ENCODE results near the gene FRMD4A.

The FRMD4A gene

DNA sequence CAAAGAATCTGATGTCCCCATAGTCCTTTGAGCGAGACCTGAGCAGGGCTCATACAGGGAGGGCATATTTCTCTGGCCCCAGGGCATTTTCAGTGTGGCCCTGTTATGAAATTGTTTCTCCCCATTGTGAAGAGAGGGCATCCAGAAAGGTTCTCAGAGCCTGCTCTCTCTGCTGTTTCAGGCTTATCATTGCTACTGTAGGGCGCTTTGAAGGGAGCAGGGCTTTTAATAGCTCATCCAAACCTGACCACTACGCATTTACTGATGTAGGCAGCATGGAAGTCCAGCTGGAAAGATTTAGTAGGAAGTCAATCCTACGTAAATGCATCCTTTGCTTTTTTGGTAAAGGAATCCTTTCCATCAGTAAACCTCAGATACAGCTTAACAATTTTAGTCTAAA lies 675.9 kb downstream of the FRMD4A start:
- TF ChIP-seq, protein P1, sequence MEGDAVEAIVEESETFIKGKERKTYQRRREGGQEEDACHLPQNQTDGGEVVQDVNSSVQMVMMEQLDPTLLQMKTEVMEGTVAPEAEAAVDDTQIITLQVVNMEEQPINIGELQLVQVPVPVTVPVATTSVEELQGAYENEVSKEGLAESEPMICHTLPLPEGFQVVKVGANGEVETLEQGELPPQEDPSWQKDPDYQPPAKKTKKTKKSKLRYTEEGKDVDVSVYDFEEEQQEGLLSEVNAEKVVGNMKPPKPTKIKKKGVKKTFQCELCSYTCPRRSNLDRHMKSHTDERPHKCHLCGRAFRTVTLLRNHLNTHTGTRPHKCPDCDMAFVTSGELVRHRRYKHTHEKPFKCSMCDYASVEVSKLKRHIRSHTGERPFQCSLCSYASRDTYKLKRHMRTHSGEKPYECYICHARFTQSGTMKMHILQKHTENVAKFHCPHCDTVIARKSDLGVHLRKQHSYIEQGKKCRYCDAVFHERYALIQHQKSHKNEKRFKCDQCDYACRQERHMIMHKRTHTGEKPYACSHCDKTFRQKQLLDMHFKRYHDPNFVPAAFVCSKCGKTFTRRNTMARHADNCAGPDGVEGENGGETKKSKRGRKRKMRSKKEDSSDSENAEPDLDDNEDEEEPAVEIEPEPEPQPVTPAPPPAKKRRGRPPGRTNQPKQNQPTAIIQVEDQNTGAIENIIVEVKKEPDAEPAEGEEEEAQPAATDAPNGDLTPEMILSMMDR (IDR thresholded peaks at IDR 0.05; ENCODE audit: low read depth, low read length), result no peak
- DNase-seq, result no peak
- Histone ChIP-seq H3K36me3 (no peaks in the 10 kb centered on the region), H3K9me3 (no peaks in the 10 kb centered on the region), H3K4me1 (no peaks in the 10 kb centered on the region), H3K4me3 (ENCODE audit: low read depth, low read length) (no peak overlapping the region), H3K27me3 (peaks cover under 1% of the 10 kb centered on the region; the same call in 1 of the 2 replicates)

DNA sequence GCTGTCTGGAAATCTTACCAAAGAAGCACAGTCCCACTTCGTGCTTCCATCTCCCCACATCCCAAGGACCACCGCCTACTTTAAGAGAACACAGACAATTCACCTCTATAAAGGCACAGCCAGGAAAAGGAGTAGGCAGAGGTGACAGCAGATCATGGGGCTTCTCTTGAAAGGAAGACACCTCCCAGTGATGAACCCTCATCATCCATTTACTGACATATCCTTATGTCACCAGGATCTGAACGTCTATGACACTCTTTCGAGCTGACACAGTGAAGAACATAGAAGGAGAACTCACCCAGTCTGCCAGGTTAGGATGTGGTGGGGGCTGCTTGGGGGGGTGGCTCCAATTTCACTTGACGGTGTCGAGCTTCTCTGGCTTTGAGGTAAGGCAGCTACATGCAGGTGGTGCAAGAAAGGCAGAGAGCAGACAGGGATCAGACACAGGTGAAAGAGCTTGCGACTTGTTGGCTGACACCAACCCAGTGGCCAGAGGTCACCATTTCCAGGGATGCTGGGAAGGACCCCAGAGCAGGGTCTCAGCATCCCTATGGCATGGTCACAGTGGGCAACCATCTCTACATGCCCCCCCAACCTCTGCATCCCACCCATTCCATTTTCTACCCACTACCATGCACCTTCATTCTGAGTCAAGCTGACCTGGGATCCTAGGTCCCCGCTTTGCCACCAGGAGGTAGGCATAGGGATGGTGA lies 676.5 kb downstream of the FRMD4A start:
- Histone ChIP-seq H3K4me3 (ENCODE audit: low read depth, low read length) (no peak overlapping the region), H3K9me3 (no peaks in the 10 kb centered on the region), H3K4me1 (no peaks in the 10 kb centered on the region), H3K36me3 (no peaks in the 10 kb centered on the region), H3K27me3 (no peaks in the 10 kb centered on the region)
- no peak for DNase-seq
- TF ChIP-seq, protein P1 (IDR thresholded peaks at IDR 0.05; ENCODE audit: low read depth, low read length), result no peak

DNA sequence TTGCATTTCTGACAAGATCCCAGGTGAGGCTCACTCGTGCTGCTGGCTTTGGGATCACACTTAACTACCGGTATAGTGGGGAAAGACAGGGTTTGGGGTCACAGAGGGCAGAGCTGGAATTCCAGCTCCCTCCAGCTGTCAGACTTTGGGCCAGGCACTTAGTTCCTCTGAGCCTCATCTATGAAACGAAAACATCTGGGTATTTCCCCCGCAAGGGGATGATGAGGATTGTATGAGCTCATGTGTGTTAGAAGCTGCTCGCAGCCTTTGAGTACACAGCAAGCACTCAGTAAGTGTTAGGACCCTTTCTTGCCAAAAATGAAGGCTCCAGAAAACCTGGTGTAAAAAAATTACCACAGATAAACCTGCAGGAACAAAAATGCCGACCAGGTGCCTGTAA lies 677.9 kb downstream of the FRMD4A start:
- TF ChIP-seq, protein P1 (IDR thresholded peaks at IDR 0.05; ENCODE audit: low read depth, low read length), result no peak
- Histone ChIP-seq H3K27me3 (no peaks in the 10 kb centered on the region), H3K9me3 (no peaks in the 10 kb centered on the region), H3K4me3 (ENCODE audit: low read depth, low read length) (no peak overlapping the region), H3K36me3 (no peaks in the 10 kb centered on the region), H3K4me1 (no peaks in the 10 kb centered on the region)
- no peak for DNase-seq

DNA sequence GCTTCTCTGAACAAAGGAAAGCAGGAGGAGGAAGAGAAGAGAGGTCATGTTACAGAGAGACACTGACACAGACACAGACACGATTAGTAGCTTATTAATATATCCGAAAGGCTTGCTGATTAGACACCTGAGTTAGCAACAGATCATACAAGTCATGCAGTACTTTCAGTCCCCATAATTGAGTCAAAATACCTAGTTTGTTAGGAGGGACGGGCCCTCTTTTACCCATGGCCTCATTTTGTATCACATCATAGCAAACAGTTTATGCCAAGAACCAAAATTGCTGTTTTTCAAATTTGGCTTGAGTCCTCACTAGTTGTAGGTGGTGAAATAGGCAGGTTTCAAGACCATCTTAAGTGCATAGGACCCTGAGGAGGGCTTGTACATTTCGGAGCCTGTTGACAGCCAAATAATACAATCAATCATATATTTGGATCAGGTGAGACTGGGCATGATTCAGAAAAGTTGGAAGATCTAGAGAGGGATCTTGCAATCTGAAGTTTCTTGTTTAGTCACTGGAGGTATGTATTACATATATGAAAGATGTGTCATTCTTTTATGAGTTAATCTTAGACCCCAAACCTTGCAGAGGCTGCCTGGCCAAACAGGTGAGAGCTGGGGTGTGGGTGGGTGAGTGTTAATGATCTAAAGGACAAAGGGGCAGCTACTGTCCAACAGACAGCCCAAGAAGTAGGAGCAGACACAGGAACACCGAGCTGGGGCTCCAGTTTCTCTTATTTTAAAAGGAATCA lies 678.6 kb downstream of the FRMD4A start:
- TF ChIP-seq, protein P1 (IDR thresholded peaks at IDR 0.05; ENCODE audit: low read depth, low read length), result no peak
- H3K4me3 ChIP-seq (ENCODE audit: low read depth, low read length), result no peak overlapping the region
- no peaks in the 10 kb centered on the region for H3K27me3 ChIP-seq
- no peaks in the 10 kb centered on the region for H3K9me3 ChIP-seq
- DNase-seq, result no peak
- H3K4me1 ChIP-seq, result no peaks in the 10 kb centered on the region
- no peaks in the 10 kb centered on the region for H3K36me3 ChIP-seq

DNA sequence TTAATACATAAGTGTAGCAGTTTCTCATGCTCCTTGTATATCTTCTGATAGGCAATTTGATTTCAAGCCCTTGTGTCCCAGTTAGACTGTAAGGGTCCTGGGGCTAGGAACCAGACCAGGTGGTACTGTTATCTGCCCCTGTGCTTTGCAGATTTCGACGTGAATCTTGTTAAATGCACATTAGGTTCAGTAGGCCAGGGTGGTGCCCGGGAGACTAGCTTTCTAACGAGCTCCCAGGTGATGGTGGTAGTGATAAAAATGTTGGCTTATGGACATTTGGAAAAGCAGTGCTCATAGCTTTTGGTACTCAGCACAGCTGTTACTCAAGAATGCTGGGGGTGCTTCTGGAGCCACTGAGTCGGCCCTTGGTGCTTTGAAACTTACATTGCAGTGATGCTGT lies 679.8 kb downstream of the FRMD4A start:
- Histone ChIP-seq H3K4me3 (ENCODE audit: low read depth, low read length) (no peak overlapping the region), H3K9me3 (no peaks in the 10 kb centered on the region), H3K4me1 (no peaks in the 10 kb centered on the region), H3K27me3 (no peaks in the 10 kb centered on the region), H3K36me3 (no peaks in the 10 kb centered on the region)
- no peak for DNase-seq
- TF ChIP-seq, protein P1 (IDR thresholded peaks at IDR 0.05; ENCODE audit: low read depth, low read length), result no peak

Measured in BE2C (cell line).